CD1c-positive myeloid dendritic cell (primary cell): Measurements from ENCODE around the gene STOX1.
"Not testable (repeated sequence)": the region's sequence is repeated elsewhere in the genome, so short reads cannot be mapped to it uniquely, and the experiment has no call there.

Experiments
- DNase-seq: peaks from one replicate; pipeline ENCODE4 v3.0.0-alpha.2; 2016; ENCODE audit errors: extremely low spot score

STOX1 gene

GRCh38 chr10:68828833-68829232 lies 1.5 kb downstream of the STOX1 start:
- DNase-seq: no peak

GRCh38 chr10:68829521-68829920 lies 2.2 kb downstream of the STOX1 start:
- no peak for DNase-seq

- DNase-seq: no peak
Observed at GRCh38 chr10:68829952-68830351, 2.6 kb downstream of the STOX1 start.

GRCh38 chr10:68831961-68832455 lies 4.7 kb downstream of the STOX1 start:
- DNase-seq: no peak

- no peak for DNase-seq
Observed at GRCh38 chr10:68832601-68833000, 5.3 kb downstream of the STOX1 start.

- no peak for DNase-seq
Observed at GRCh38 chr10:68837626-68838322, 10.4 kb downstream of the STOX1 start.

GRCh38 chr10:68840650-68841049 lies 13.3 kb downstream of the STOX1 start:
- not testable (repeated sequence) for DNase-seq

- DNase-seq: no peak
Observed at GRCh38 chr10:68848281-68848680, 20.9 kb downstream of the STOX1 start.

- DNase-seq: no peak
Observed at GRCh38 chr10:68848806-68849205, 21.5 kb downstream of the STOX1 start.

- no peak for DNase-seq
Observed at GRCh38 chr10:68856352-68856751, 29.0 kb downstream of the STOX1 start.

GRCh38 chr10:68857005-68857404 lies 29.7 kb downstream of the STOX1 start:
- no peak for DNase-seq

- no peak for DNase-seq
Observed at GRCh38 chr10:68861253-68861652, 33.9 kb downstream of the STOX1 start.

GRCh38 chr10:68864611-68865010 lies 37.3 kb downstream of the STOX1 start:
- no peak for DNase-seq

GRCh38 chr10:68868173-68868572 lies 40.8 kb downstream of the STOX1 start:
- not testable (repeated sequence) for DNase-seq

- DNase-seq: no peak
Observed at GRCh38 chr10:68869623-68870022, 42.3 kb downstream of the STOX1 start.

GRCh38 chr10:68870061-68870460 lies 42.7 kb downstream of the STOX1 start:
- no peak for DNase-seq

- no peak for DNase-seq
Observed at GRCh38 chr10:68870545-68871104, 43.3 kb downstream of the STOX1 start.

GRCh38 chr10:68871105-68871711 lies 43.9 kb downstream of the STOX1 start:
- DNase-seq: no peak

- no peak for DNase-seq
Observed at GRCh38 chr10:68871731-68872342, 44.5 kb downstream of the STOX1 start.

- no peak for DNase-seq
Observed at GRCh38 chr10:68876246-68877138, 49.2 kb downstream of the STOX1 start.

GRCh38 chr10:68877482-68878110 lies 50.3 kb downstream of the STOX1 start:
- DNase-seq: no peak
